GM18519 (cell line): Measurements from ENCODE around the gene VWA5B1.

Experiments
- ATAC-seq: cut with Tn5 transposase; IDR thresholded peaks from one replicate; pipeline ENCODE4 v1.9.1; 2021; ENCODE audit warnings: mild to moderate bottlenecking, moderate library complexity; ENCODE audit not compliant: unreplicated experiment, low FRiP score

VWA5B1 gene

DNA sequence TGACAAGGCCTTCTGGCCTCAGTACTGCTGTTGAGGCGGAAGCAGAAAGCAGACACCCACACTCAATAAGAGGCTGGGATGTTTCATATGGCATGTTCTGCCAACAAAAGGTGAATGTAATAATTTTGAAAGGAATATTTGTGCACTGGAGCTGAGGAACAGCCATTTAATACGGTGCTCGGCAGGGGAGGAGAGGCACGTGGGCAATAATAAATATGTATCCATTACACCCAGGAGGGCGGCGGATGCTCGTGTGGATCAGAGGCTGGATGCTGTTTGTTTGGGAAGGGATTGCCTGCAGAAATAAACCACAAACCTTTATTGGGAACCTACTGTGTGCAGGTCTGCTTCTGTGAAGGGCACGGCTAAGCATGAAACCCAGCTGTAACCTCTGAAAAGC, 92.0 kb downstream of the VWA5B1 start:
- no peak for ATAC-seq

DNA sequence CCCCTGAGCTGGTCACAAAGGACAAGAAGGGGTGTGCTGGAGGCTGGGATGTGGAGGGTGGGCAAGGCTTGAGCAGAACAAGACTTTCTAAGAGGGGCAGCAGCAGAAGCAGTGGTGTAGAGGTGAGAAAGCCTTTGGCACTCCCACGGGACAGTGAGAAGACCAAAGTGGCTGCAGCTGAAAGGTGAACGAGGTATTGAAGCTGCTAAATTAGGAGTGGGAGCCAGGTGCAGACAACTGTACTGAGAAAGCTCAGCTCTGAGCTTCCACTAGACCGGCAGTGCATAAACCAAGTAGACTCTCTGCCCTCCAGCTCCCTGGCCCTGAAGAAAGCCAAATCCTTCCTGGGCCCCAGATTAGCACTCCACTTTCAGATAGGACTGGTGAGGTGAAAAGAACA, 93.0 kb downstream of the VWA5B1 start:
- no peak for ATAC-seq

DNA sequence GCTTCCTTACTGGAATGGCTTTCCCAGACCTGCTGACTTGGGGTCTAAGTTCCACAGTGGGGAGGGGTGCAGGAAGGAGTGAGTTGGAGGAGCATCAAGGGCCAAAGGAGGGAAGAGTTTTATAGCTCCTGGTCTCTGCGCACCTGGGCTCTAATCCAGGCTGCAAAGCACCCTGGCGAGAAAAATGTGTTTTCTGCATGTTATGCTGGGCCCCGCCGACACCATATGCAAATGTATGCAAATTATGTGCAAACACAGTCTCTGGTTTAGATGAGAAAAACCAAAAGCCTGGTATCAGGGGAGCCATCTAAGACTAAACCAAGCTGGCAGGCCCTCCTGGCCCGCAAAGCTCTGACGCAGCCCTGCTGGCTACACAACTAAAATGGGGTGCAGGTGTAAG, 95.0 kb downstream of the VWA5B1 start:
- no peak for ATAC-seq

DNA sequence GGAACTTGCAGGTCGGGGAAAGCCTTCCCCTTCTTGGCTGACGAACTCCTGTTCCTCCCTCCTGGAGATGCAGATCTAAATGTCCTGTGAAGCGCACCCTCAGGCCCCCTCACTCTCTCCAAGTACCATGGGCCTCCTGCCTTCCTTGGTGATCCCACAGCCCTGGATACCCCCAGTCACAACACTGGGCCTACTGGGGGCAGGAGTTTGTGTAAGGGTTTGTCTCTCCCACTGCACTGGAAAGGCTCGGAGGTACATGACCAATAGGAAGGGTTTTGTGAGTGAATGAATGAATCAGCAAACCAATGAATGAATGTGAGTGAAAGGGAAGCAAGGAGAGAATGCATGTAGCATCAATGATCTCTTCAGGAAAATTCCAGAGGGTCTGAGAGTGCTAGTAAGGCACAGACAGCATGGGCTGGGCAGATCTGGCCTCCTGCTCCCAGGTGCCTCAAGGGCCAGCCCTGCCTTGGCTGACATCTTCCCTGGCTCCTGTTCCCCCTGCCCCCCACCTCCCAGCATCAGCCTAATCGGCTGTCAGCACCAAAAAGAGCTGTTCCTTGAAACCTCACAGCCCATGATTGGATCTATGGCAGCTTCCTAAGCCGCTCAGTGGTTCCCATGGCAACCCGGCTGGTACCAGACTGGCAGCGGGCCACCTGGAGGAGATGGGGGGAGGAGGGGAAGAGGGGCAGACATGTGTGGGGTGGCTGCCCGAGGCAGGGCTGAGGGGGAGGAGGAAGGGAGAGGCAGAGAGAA, 95.8 kb downstream of the VWA5B1 start:
- no peak for ATAC-seq

DNA sequence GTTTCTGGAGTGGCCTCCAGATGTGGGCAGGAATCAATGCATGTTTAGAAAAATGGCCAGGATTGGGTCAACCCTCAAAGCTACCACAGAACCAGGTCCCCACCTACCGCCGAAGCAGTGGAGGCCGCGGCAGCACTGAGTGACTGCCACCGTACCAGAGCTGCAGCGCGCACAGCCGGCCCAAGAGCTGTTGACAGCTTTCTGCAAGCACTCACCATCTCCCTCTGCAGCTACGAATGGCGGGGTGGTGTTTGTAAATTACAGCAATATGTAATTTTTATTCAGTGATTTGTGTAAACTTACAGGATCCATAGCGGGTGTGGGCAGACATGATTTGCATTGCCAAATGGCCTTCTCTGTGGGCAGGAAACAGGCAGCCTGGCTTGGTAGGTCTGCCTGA, 98.9 kb downstream of the VWA5B1 start:
- ATAC-seq, result no peak

DNA sequence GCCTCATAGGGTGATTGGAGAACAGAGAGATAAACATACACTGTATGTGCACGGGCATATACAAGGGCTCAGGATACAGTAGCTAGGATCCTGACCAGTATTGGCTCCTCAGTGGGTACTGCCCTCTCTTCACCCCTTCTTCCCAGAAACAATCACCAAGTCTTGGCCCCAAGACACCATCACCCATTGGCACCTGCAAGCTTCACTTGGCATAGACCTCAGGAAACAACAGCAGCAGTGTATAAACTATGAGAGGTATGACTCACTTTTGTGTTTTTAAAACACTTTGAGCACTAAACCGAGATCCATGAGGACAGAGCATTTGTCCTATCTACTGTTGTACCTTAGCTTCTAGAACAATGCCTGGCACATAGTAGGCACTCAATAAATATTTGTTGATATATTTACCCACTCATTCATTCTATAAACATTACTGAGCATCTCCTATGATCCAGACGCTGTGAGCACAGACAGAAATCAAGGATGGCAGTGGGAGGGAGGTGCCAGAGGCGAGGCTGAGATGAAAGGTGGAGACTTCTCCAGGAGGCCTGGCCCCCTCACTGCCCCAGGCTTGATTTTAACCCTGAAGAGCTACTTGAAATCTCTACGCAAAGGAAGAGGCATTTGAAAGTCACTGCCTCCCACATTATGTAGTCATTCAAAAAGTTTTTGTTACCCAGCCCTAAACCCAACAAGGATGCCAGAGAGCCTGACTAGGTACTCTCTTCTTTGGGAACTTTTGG, 100.1 kb downstream of the VWA5B1 start:
- no peak for ATAC-seq

DNA sequence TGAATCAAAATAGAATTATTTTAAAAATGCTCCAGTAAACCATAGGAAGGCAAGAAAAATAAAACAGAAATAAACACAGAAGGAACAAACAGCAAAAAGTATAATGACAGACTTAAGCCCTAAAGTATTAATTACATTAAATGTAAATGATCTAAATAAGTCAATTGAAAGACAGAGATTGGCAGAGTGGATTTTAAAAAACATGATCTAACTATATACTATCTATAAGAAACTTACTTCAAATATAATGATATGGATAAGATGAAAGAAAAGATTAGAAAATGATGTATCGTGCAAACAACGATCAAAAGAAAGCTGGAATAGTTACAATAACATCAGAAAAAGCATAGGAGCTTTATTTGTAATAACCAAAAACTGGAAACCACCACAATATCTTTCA, 104.6 kb downstream of the VWA5B1 start:
- ATAC-seq, result no peak

DNA sequence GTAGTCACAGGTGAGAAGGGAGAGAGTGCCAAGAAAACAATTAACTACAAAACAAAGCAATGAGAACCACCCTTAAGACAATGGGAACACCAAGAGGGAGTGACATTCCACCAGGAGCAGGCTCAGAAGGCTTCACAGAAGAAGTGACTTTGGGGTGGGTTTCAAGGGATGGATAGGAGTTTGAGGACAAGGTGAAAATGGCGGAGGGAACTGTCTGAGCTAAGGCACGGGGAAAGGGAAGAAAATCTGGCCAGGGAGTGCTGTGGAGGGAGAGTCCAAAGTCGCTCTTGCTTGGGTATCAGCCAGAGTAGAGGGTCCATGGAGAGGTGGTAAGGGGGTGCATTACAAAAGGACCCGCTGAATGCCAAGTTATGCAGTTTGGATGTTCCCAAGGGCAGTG, 108.1 kb downstream of the VWA5B1 start:
- ATAC-seq, result no peak

DNA sequence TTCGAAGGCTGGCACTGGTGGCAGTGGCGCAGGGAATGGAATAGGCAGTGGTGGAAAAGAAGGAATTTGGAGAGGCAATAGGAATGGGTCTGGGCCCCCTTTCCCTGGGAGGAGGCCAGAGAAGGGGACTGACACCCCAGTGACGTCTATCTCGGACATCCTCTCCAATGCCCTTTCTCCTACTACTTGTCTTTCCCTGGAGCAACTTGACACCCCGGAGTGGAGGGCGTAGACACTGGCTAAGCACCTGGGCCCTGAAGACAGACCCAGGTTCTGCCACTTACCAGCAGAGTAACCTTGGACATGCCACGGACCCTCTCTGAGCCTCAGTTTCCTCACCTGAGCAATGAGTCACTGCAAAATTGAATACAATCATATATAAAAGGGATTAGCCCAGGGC, 108.5 kb downstream of the VWA5B1 start:
- no peak for ATAC-seq

DNA sequence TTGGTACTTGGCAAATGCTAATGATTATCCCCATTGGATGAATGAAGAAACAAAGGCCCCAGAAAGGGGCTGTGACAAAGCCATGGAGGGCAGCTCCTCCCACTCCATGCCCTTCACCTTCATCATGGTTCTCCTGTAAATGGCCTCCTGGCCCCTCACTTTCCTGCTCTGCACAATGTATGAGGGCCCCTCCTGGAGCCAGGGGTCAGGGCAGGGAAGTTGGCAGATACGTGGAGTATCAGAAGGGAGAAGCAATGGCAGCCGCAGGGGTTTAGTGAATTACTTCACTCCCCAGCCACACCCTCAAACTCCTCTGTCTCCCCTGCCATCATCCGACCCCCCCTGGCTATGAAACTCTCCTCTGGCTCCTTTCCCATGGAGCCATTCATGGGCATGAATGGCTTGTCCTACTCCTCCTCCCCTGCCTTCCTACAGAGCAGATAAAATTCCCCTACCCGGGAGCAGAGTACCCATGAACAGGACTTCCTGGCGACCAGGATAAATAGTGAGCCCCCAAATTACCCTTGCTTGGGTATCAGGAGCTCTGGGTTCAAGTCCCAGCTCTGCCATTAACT, 109.0 kb downstream of the VWA5B1 start:
- ATAC-seq, result no peak

DNA sequence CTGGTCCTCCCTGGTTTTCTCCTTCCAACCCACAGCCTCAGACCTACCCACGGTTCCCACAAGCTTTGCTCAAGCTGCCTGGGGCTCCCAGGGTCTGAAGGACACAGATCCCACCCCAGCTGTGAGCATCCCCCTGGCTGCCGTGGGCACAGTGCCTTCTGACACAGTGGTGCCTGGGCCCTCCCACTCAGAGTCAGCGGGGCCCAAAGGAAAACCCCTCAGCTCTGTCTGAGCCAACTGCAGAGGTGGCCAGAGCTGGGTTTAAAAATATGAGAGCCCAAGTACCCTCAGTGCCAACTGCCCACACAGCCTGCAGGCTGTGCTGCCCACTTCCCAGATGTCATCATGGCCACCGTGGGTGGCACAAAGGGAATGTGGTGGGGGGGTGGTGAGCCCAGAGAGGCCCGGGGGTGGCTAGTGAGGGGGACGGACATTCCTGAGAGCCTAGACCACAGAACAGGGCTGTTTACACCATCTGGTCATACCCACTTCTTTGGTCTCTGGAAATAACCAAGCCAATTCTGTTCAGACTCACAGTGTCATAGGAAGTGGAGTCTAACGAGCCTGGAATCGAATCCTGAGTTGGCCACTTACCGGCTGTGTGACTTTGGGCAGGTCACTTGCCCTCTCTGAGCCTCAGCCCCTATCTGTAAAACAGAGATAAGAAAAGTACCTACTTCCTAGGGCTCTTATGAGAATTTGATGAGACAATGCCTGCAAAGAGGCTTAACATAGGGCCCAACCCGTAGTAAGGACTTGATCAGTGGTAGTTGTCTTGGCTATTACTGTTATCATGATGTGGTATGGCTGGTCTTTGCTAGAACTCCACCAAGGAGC, 109.9 kb downstream of the VWA5B1 start:
- no peak for ATAC-seq

DNA sequence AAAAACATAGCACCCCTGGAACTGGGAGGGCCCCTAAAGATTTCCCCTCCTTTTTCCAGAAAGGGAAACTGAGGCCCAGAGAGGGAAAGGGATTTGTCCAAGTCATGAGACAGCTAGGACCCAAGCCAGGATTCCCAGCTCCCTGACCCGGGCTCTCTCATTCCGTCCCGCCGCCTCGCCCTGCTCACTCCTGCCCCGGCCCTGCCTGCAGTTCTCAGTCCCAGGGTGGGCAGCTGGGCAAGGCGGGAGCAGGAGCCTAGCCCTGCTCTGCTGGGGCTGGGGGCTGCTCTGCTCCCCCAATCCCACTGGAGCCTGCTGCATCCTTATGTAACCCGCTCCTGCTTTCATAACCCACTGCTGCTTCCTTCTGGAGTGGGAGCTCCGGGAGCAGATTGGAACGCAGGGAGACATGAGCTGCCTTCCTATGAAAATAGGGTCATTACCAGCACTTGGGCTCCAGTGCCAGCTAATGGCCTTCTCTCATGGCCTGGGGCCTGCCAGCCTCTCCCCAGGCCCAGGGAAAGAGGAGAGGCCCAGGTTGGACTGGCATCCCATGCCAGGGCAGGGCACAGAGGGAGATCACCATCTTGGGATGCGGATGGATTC, 110.8 kb downstream of the VWA5B1 start:
- no peak for ATAC-seq

DNA sequence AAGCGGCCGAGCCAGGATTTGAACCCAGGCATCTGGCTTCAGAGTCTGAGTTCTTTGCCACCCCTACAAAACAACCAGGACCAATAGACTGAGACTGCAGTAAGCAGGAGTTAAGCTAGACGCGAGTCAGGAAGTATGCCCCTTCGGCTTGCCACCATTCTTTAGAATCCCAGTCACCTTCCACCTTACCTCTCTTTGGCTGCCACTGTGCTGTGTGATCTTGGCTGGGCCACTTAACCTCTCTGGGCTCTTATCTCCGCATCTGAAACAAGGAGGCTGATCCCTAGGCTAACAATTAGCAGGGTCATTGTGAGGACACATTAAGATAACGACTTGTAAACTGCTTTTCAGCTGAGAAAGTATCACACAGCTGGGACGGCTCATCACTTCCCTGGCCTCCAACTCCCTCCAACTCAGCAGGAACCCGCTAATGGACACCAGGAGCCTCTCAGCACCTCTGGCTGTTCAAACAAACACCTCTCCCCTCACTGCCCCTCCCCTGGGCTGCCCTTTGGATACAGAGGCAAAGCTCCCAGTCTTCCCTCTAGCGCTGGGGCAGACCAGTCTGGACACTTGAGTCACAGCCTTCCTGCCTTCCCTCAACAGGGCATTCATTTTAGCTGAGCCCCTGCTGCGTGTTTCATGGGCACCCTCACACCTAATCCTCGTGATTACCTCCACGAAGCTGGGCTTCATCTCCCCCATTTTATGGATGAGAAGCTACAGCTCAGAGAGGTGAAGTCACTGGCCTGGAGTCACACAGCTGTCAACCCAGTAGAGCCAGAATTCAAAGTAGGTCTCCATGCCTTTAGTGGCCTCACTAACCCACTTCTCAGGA, 112.1 kb downstream of the VWA5B1 start:
- no peak for ATAC-seq

DNA sequence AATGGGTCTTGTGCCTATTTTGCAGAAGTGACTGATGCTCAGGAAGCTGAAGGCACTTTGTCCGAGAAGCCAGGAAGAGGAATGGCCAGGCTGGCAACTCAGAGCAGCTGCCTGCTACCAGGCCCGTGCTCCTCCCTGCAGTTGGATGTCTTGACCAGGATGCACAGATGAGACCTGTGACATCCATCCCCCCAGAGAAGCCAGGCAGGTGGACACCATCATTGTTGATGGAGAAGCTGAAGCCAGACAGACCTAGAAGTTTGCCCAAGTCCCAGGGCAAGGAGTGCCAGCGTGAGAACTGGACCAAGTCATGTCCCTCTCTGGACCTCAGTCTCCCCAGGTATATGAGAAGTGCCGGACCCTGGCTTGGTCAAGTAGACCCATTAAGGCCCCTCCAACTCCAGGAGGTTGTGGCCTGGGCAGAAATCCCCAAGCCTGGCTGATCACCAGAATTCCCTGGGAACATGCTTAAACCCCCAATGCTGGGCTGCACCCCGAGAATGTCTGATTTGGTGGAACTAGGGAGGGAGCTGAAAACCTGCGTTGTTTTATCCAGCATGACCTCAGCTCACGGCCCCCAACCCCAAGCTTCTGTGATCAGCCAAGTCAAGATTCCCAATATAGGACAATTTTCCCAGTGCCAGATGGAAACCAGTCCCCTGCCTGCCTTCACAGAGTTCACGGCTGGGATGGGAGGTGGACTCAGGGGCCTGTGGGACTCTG, 112.9 kb downstream of the VWA5B1 start:
- ATAC-seq, result no peak

DNA sequence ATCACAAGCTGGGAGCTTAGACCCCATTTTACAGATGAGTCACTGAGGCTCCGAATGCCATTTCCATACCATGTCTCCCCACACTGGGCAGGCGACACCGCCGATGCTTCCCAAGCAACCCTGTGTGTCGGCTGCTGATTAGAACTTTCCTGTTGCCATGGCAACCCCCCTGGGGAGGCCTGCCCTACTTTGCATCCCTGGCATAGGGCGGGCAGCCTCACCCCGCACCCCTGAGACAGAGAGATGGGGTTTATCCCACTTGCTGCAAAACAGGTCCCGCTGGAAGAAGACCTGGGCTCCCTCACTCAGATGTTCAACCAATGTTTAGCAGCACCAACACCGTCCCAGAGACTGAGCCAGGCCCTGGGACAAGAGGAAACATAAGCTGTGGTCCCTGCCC, 113.8 kb downstream of the VWA5B1 start:
- ATAC-seq, result no peak
